GM19372 (cell line): Measurements from ENCODE around the gene NOS1AP.
"Not testable (repeated sequence)": the region's sequence is repeated elsewhere in the genome, so short reads cannot be mapped to it uniquely, and the experiment has no call there.

Experiments used
- ATAC-seq: cut with Tn5 transposase; IDR thresholded peaks from one replicate; pipeline ENCODE4 v1.9.1; 2021; ENCODE audit warnings: mild to moderate bottlenecking, low read depth, moderate library complexity; ENCODE audit not compliant: unreplicated experiment

The NOS1AP gene

GRCh38 chr1:162389021-162389818 lies 319.7 kb downstream of the NOS1AP start:
- ATAC-seq, result no peak

GRCh38 chr1:162389971-162390370 lies 320.5 kb downstream of the NOS1AP start:
- ATAC-seq, result no peak

- no peak for ATAC-seq
Measured at GRCh38 chr1:162390396-162391185, 321.1 kb downstream of the NOS1AP start.

GRCh38 chr1:162391790-162392563 lies 322.5 kb downstream of the NOS1AP start:
- ATAC-seq, result no peak

GRCh38 chr1:162396201-162396906 lies 326.9 kb downstream of the NOS1AP start:
- no peak for ATAC-seq

GRCh38 chr1:162397039-162397448 lies 327.6 kb downstream of the NOS1AP start:
- no peak for ATAC-seq

GRCh38 chr1:162397943-162398560 lies 328.6 kb downstream of the NOS1AP start:
- ATAC-seq, result no peak

GRCh38 chr1:162398999-162399580 lies 329.6 kb downstream of the NOS1AP start:
- ATAC-seq, result no peak

GRCh38 chr1:162400790-162401355 lies 331.4 kb downstream of the NOS1AP start:
- ATAC-seq, result no peak

GRCh38 chr1:162404550-162405160 lies 335.2 kb downstream of the NOS1AP start:
- ATAC-seq, result no peak

GRCh38 chr1:162405800-162406199 lies 336.3 kb downstream of the NOS1AP start:
- ATAC-seq, result no peak

- no peak for ATAC-seq
Measured at GRCh38 chr1:162406811-162407210, 337.3 kb downstream of the NOS1AP start.

GRCh38 chr1:162407539-162407938 lies 338.0 kb downstream of the NOS1AP start:
- ATAC-seq, result no peak

- no peak for ATAC-seq
Measured at GRCh38 chr1:162412002-162412401, 342.5 kb downstream of the NOS1AP start, which contains the start of gene SH2D1B. SH2D1B (minus strand) TSS chr1:162412136; CDS start chr1:162412016, 120 bp downstream.

GRCh38 chr1:162416215-162416614 lies 346.7 kb downstream of the NOS1AP start:
- ATAC-seq, result no peak

GRCh38 chr1:162416909-162417308 lies 347.4 kb downstream of the NOS1AP start:
- ATAC-seq, result no peak

GRCh38 chr1:162417650-162418049 lies 348.2 kb downstream of the NOS1AP start:
- no peak for ATAC-seq

- not testable (repeated sequence) for ATAC-seq
Measured at GRCh38 chr1:162418584-162418983, 349.1 kb downstream of the NOS1AP start.
